Measurements from ENCODE around the gene SUMO3. TPM values are rescaled to one million over a fixed set of nuclear protein-coding genes. Genes with fewer than 3 reads are reported as not detected.

Gene SUMO3
- total and polyA plus RNA-seq, 7 donors, result 38.6 to 86.6 (median 62.1) TPM

- no peaks in the 10 kb centered on the region for H3K9me3 ChIP-seq
- ATAC-seq (no peak), DNase-seq (no peak)
- no peak overlapping the region for H3K4me3 ChIP-seq
- TF ChIP-seq CTCF (IDR thresholded peaks at IDR 0.05), result no peak
- no peak overlapping the region for H3K27ac ChIP-seq
- intact Hi-C loops (cut with DNase I), result no loop called here
- H3K4me1 ChIP-seq, result no peaks in the 10 kb centered on the region
- WGBS, 3 donors, result 68 to 74% (median 70%) methylated on average over 21 of the region's 21 CpGs
- no peaks in the 10 kb centered on the region for H3K36me3 ChIP-seq (ENCODE audit: insufficient read depth in 1 of 2, low read depth in 1 of 2)
- no peaks in the 10 kb centered on the region for H3K27me3 ChIP-seq (ENCODE audit: insufficient read depth in 3 of 3, low read length in 2 of 3)
These were observed 56.7 kb downstream of the SUMO3 start for GRCh38 chr21:44761011-44761729.

- H3K27me3 ChIP-seq (ENCODE audit: insufficient read depth in 3 of 3, low read length in 2 of 3), result no peaks in the 10 kb centered on the region
- DNase-seq, result no peak
- no peak for ATAC-seq
- no peak for TF ChIP-seq CTCF (IDR thresholded peaks at IDR 0.05)
- H3K27ac ChIP-seq, result no peak overlapping the region
- no peak overlapping the region for H3K4me3 ChIP-seq
- intact Hi-C loops (cut with DNase I), result no loop called here
- H3K4me1 ChIP-seq, result no peaks in the 10 kb centered on the region
- no peaks in the 10 kb centered on the region for H3K9me3 ChIP-seq
- H3K36me3 ChIP-seq (ENCODE audit: insufficient read depth in 1 of 2, low read depth in 1 of 2), result no peaks in the 10 kb centered on the region
- 77 to 84% (median 78%) methylated on average over 9 of the region's 9 CpGs for WGBS, 3 donors
These were observed 57.5 kb downstream of the SUMO3 start for GRCh38 chr21:44760376-44760775.

- no peaks in the 10 kb centered on the region for H3K27me3 ChIP-seq (ENCODE audit: insufficient read depth in 3 of 3, low read length in 2 of 3)
- H3K9me3 ChIP-seq, result no peaks in the 10 kb centered on the region
- H3K4me3 ChIP-seq, result no peak overlapping the region
- no peak for TF ChIP-seq CTCF (IDR thresholded peaks at IDR 0.05)
- no peak for DNase-seq
- H3K4me1 ChIP-seq, result no peaks in the 10 kb centered on the region
- no peaks in the 10 kb centered on the region for H3K36me3 ChIP-seq (ENCODE audit: insufficient read depth in 1 of 2, low read depth in 1 of 2)
- WGBS, 3 donors, result 82 to 93% (median 92%) methylated on average over 19 to 22 of the region's 22 CpGs
- no peak overlapping the region for H3K27ac ChIP-seq
- no peak for ATAC-seq
- intact Hi-C loops (cut with DNase I), result loop anchor here in 1 of 2 donors (10.0 kb wide), 1 partner anchor 1925 kb away; no protein-coding TSS in a partner anchor
These were observed 58.1 kb downstream of the SUMO3 start for GRCh38 chr21:44759628-44760285.

- Histone ChIP-seq H3K27me3 (ENCODE audit: insufficient read depth in 3 of 3, low read length in 2 of 3) (no peaks in the 10 kb centered on the region), H3K4me1 (no peaks in the 10 kb centered on the region), H3K27ac (no peak overlapping the region), H3K36me3 (ENCODE audit: insufficient read depth in 1 of 2, low read depth in 1 of 2) (no peaks in the 10 kb centered on the region), H3K4me3 (no peak overlapping the region), H3K9me3 (no peaks in the 10 kb centered on the region)
- ATAC-seq (no peak), DNase-seq (no peak)
- WGBS, 3 donors, result 74 to 87% (median 81%) methylated on average over 23 to 26 of the region's 26 CpGs
- intact Hi-C loops (cut with DNase I), result loop anchor here in 1 of 2 donors (10.0 kb wide), 1 partner anchor 1924 kb away; no protein-coding TSS in a partner anchor
- no peak for TF ChIP-seq CTCF (IDR thresholded peaks at IDR 0.05)
These were observed 58.9 kb downstream of the SUMO3 start for GRCh38 chr21:44758781-44759627.

Data from psoas muscle (tissue), 8 donors.